ENCODE measurements around the gene THSD4. TPM values are rescaled to one million over a fixed set of nuclear protein-coding genes. Genes with fewer than 3 reads are reported as not detected.

Gene THSD4
- total RNA-seq, 2 experiments from 2014 or later: not detected

DNA sequence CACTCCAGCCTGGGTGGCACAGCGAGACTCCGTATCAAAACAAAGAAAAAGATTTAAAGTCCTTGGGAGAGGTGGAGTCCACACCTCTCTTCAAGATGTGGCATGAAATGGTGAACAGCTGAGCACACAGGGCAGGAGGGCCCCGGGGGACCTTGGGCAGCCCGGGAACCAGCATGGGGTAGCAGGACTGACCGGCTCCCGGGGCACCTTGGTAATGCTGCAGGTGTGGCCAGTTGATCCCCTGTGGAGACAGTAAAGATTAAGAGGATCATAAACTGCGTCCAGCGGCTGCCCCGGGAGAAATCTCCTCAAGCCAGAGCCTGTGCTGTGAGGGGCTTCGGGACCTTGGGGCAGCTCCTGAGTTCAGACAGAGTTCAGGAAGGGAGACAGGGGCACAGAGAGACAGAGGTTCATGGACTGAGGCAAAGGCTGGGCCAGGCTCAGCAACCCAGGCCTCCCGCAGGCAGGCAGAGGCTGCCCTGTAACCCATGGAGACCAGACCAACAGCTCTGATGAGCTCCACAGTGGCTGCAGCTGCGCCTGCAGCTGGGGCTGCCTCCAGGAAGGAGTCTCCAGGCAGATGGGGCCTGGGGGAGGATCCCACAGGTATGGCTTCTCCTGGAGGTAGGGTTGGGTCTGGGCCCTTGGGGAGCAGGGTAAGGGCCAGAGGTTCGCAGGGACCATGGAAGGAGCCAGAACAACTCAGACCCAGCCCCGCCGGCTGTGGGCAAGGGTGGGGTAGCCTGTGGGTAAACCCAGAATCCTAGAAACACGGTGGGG, 695.2 kb downstream of the THSD4 start, which contains the start of gene NR2E3:
Gene NR2E3, plus strand, starts transcription at position 299 of the 780 bp plus-strand sequence. Its CDS starts 190 bp downstream, at position 489.
- Histone ChIP-seq H3K79me2 (ENCODE audit: insufficient read depth, low read depth, low read length) (no peaks in the 10 kb centered on the region), H3K4me3 (ENCODE audit: low read depth, low read length, poor library complexity, severe bottlenecking) (no peak within 1 kb of the TSS), H3K9me2 (ENCODE audit: insufficient read depth, low read length) (no peaks in the 10 kb centered on the region), H3K4me2 (ENCODE audit: low read length) (no peak within 1 kb of the TSS), H3K36me3 (ENCODE audit: insufficient read depth, low read length) (no peaks in the 10 kb centered on the region), H3K4me1 (ENCODE audit: insufficient read depth, low read length, poor library complexity, severe bottlenecking) (no peaks in the 10 kb centered on the region), H3K27ac (ENCODE audit: low read depth, low read length, poor library complexity, severe bottlenecking) (no peak within 1 kb of the TSS), H2AFZ (ENCODE audit: low read length) (no peak within 1 kb of the TSS), H3K9me3 (ENCODE audit: low read length) (no peaks in the 10 kb centered on the region), H4K20me1 (ENCODE audit: insufficient read depth, low read length) (no peaks in the 10 kb centered on the region)
- ChIA-PET POLR2A (no interaction called here), CTCF (ENCODE audit: unreplicated experiment) (no interaction called here)
- BruUV-seq (replicated peaks): no TSS peak
- no peak for TF ChIP-seq EZH2phosphoT487 (IDR thresholded peaks at IDR 0.05; ENCODE audit: borderline replicate concordance, low read depth, low read length)
- TF ChIP-seq, protein P1, sequence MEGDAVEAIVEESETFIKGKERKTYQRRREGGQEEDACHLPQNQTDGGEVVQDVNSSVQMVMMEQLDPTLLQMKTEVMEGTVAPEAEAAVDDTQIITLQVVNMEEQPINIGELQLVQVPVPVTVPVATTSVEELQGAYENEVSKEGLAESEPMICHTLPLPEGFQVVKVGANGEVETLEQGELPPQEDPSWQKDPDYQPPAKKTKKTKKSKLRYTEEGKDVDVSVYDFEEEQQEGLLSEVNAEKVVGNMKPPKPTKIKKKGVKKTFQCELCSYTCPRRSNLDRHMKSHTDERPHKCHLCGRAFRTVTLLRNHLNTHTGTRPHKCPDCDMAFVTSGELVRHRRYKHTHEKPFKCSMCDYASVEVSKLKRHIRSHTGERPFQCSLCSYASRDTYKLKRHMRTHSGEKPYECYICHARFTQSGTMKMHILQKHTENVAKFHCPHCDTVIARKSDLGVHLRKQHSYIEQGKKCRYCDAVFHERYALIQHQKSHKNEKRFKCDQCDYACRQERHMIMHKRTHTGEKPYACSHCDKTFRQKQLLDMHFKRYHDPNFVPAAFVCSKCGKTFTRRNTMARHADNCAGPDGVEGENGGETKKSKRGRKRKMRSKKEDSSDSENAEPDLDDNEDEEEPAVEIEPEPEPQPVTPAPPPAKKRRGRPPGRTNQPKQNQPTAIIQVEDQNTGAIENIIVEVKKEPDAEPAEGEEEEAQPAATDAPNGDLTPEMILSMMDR (conservative IDR thresholded peaks at IDR 0.05; ENCODE audit: low read length): no peak
- DNase-seq (ENCODE audit: low spot score): no peak
- intact Hi-C loops (cut with micrococcal nuclease; ENCODE audit: unreplicated experiment): no loop called here

DNA sequence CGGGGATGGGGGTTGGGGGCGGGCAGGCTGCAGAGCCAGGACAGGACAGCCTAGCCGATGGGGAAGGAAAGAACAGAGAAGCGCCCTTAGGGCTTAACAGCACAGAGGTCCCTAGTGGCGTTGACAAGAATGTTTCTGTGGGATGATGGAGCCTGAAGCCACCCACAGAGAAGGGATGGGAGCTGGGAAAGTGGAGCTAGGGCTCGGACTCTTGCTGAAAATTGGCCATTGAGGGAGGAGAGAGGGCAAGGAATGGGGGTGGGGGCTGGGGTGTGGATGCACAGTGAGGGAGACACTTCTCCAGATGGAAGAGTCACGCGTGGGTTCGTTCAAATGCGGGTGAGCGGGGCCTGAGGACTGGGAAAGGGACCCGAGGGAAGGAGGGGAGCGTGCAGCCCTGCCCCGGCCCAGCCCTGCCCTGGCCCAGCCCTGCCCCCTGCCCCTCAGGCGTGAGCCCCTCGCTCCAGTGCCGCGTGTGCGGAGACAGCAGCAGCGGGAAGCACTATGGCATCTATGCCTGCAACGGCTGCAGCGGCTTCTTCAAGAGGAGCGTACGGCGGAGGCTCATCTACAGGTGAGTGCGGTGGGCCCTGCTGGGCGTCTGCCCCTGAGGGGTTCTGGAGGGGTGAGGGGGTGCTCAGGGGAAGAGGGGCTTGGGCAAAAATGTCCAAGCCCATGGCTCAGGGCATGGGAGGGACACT, 695.9 kb downstream of the THSD4 start:
- Histone ChIP-seq H3K27ac (ENCODE audit: low read depth, low read length, poor library complexity, severe bottlenecking) (no peak overlapping the region), H3K4me1 (ENCODE audit: insufficient read depth, low read length, poor library complexity, severe bottlenecking) (no peaks in the 10 kb centered on the region), H3K4me3 (ENCODE audit: low read depth, low read length, poor library complexity, severe bottlenecking) (no peak overlapping the region), H3K79me2 (ENCODE audit: insufficient read depth, low read depth, low read length) (no peaks in the 10 kb centered on the region), H3K36me3 (ENCODE audit: insufficient read depth, low read length) (no peaks in the 10 kb centered on the region), H3K9me3 (ENCODE audit: low read length) (no peaks in the 10 kb centered on the region), H3K4me2 (ENCODE audit: low read length) (no peak overlapping the region), H2AFZ (ENCODE audit: low read length) (no peak overlapping the region), H4K20me1 (ENCODE audit: insufficient read depth, low read length) (no peaks in the 10 kb centered on the region), H3K9me2 (ENCODE audit: insufficient read depth, low read length) (no peaks in the 10 kb centered on the region)
- no TSS peak for BruUV-seq (replicated peaks)
- intact Hi-C loops (cut with micrococcal nuclease; ENCODE audit: unreplicated experiment): no loop called here
- POLR2A ChIA-PET: no interaction called here
- TF ChIP-seq EZH2phosphoT487 (IDR thresholded peaks at IDR 0.05; ENCODE audit: borderline replicate concordance, low read depth, low read length): no peak
- TF ChIP-seq, protein P1 (conservative IDR thresholded peaks at IDR 0.05; ENCODE audit: low read length): no peak
- no peak for DNase-seq (ENCODE audit: low spot score)
- CTCF ChIA-PET (ENCODE audit: unreplicated experiment): no interaction called here
